ACHN (cell line): Measurements from ENCODE around the gene PATJ.
"Not testable (repeated sequence)": the region's sequence is repeated elsewhere in the genome, so short reads cannot be mapped to it uniquely, and the experiment has no call there.

Experiments
- DNase-seq: peaks from one replicate; pipeline ENCODE4 v3.0.0-alpha.2; 2015
- in situ Hi-C: cut with HindIII; loops from 2 replicates; pipeline ENCODE4 v1.10.0; 2017; ENCODE audit warnings: low sequenced_read_pairs, low pct_ligation_motif_present, low pct_unique_long_range_greater_than_20kb

The PATJ gene

GRCh38 chr1:61743716-61744580 lies 1.7 kb downstream of the PATJ start:
- DNase-seq: no peak
- in situ Hi-C loops: no loop called here

GRCh38 chr1:61746813-61747212 lies 4.5 kb downstream of the PATJ start:
- peak; percentile 63 for DNase-seq
- in situ Hi-C loops: no loop called here

DNA sequence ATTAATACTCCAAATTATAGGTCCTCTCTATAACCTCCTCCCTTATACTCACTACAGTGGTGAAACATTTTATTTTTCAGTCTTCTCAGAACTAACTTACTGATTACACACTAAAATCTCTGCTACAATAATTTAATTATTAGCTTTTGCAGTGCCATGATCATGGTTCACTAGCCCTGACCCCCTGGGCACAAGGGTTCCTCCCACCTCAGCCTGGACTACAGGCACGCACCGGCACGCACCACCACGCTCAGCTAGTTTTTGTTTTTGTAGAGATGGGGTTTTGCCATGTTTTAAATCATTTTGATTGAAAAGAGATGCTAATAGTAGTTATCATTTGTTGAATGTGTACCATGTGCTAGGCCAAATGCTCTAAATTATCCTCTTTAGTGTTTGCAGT lies 6.3 kb downstream of the PATJ start:
- in situ Hi-C loops: no loop called here
- DNase-seq: no peak

DNA sequence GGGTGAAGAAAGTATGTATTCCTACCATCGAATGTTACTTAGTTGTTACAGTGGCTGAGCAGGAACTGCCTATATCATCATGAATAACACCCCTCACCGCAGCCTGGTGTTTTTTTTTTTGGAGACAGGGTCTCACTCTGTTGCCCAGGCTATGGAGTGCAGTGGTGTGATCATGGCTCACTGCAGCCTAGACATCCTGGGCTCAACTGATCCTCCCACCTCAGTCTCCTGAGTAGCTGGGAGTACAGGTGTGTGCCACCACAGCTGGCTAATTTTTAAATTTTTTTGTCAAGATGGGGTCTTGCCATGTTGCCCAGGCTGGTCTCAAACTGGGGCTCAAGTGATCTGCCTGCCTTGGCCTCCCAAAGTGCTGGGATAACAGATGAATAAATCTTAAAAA lies 7.3 kb downstream of the PATJ start:
- DNase-seq: no peak
- in situ Hi-C loops: no loop called here

DNA sequence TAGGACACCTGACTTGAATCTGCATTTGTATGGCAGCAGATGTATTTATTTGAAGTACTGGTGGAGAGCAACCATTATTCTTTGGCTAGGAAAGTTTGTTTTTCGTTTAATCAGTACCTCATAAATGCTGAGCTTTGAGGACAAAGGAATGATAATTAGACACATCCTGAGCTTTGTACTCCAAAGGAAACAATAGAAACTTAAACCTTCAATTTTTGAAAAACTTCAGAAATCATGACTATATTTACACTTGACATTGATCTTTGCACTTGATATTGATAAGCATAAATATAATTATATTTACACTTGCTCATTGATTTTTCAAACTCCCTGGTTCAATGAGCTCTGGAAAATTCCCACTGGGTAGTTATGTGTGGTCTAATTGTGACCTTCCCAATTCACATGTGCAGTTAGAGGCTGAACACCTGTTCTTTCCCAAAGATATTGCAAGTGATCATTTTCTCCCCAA lies 10.7 kb downstream of the PATJ start:
- in situ Hi-C loops: no loop called here
- DNase-seq: no peak

DNA sequence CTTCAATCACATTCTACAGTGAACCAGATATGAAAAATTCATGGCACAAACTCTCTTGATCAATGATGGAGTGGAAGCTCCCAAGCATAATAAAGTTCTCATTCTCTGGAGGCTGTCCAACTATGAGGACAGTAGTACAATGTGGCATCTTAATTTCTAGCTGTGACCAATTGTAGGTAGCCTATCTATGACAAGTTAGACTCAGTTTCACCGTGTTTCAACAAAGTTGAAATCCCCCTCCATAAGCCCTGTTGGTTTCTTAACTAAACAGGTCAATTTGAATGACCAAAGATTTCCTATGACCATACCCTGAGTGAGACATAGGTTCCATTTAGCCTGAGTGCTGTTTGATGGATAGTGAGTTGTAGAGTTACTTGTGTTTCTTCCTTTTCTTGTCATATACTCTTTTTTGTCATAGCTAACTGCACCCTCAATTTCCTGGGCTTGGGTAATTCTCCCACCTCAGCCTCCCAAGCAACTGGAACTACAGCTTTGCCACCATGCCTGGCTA lies 11.8 kb downstream of the PATJ start:
- no peak for DNase-seq
- in situ Hi-C loops: no loop called here

DNA sequence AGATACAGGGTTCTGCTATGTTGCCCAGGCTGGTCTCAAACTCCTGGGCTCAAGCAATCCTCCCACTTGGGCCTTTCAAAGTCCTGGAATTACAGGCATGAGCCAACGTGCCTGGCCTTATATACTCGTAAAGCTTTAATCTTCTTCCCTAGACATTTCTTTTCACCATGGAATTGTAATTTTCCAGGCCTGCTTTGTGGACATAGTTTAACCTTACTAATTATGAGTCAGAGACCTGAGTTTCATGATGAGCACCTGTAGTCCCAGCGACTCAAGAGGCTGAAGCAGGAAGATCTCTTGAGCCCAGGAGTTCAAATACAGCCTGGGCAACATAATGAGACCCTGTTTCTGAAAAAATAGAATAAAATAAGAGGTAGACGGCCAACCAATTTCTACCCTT lies 12.3 kb downstream of the PATJ start:
- no peak for DNase-seq
- in situ Hi-C loops: no loop called here

DNA sequence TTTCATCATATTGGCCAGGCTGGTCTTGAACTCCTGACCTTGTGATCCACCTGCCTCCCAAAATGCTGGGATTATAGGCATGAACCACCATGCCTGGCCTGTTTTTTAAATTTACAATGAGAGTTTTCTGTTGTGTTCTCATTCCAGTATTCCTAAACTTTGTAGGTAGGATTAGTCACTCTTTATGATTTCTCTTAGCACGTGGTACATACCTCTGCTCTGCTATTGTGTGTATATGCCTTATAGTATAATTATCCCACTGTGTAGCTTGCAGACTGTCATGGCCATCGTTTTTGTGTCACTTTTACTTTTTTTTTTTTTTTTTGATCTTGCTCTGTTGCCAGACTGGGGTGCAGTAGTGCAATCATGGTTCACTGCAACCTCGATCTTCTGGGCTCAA lies 14.5 kb downstream of the PATJ start:
- no peak for DNase-seq
- in situ Hi-C loops: no loop called here

DNA sequence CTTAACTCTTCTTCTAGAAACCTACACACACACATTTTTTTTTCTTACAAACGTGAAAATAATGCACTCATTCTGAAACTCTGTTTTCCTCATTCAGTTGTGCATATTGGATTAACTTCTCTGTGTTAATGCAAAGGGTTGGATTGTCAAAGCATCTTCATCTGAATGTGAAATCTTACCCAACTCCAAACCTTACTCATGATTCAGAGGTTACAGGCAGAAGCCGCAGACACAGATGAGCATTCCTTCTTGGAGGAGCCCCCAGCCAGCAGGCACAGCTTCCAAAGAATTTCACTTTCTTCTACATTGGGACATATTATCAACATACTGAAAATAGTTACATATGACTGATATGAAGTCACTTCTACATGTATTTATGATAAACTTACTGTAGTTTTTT lies 15.7 kb downstream of the PATJ start:
- in situ Hi-C loops: no loop called here
- no peak for DNase-seq

DNA sequence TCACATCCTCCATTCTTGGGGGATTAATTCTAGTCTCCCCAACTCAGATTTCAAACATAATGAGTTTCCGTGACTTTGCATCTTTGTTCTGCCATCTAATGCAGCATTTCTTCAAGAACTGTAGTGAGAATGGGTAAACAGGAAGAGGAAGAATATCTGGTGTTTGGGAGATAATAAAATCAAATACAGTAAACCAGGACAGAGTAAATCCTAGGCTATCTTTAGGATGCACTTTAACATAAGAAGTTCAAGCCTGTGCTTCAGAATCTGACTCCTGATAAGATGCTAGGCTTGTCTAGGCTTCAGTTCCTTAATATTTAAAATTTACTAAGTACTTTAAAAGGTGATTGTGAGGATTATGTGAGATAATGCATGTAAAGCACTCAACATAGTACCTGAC lies 27.9 kb downstream of the PATJ start:
- in situ Hi-C loops: no loop called here
- no peak for DNase-seq

GRCh38 chr1:61776091-61776490 lies 33.8 kb downstream of the PATJ start:
- in situ Hi-C loops: no loop called here
- DNase-seq: no peak

DNA sequence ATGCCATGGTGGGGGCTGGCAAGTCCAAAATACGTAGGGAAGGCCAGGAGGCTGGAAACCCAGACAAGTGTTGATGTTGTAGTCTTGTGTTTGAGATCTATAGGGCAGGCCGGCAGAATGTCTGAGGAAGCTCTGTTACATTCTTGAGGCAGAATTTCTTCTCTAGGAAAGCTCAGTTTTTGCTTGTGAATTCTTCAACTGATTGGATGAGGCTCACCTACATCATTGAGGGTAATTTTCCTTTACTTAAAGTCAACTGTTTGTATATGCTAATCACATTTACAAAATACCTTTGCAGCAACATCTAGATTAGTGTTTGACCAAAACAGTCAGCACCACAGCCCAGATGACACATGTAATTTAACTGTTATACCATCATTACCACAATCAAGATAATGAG lies 37.0 kb downstream of the PATJ start:
- in situ Hi-C loops: no loop called here
- no peak for DNase-seq

GRCh38 chr1:61781151-61781550 lies 38.9 kb downstream of the PATJ start:
- no peak for DNase-seq
- in situ Hi-C loops: no loop called here

GRCh38 chr1:61782771-61783170 lies 40.5 kb downstream of the PATJ start:
- in situ Hi-C loops: no loop called here
- DNase-seq: no peak

DNA sequence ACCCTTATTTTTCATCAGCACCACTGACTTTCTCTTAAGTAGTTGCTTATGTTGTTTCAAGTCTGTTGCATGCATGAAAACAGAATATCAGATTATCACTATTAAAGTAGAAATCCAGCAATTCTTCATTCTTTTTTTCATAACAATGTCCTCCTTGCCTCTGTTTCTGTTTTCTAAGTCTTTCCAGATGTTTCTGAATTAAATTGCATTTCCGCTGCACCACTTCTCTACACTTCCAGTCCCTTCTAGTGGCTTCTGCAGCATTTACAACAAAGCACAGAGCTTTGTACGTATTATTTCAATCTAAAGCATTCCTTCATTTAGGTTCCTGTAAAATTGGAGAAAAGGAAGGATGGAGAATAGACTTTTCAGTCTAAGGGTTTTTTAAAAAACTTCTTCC lies 42.4 kb downstream of the PATJ start:
- in situ Hi-C loops: no loop called here
- DNase-seq: no peak

DNA sequence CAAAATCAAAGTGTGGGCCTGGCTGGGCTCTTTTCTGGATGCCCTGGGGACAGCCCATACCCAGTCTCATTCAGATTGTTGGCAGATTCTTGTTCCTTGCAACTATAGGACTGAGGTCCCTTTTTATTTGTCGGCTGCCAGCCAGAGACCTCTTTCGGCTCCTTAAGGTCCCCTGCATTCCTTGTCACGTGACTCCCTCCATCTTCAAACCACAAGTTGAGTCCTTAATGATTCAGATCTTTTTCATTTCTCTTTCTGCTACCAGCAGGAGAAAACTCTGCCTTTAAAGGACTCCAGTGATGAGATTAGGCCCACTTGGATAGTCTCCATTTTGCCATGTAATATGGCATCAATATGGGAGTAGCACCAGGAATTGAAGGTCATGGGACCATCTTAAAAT lies 48.6 kb downstream of the PATJ start:
- no peak for DNase-seq
- in situ Hi-C loops: no loop called here

- in situ Hi-C loops: no loop called here
- peak; percentile 21 for DNase-seq
Observed at GRCh38 chr1:61797045-61797755, 54.9 kb downstream of the PATJ start.

GRCh38 chr1:61801047-61801446 lies 58.8 kb downstream of the PATJ start:
- DNase-seq, in situ Hi-C loops: not testable (repeated sequence)

GRCh38 chr1:61807606-61808140 lies 65.4 kb downstream of the PATJ start:
- in situ Hi-C loops: no loop called here
- no peak for DNase-seq
